Islet of Langerhans (tissue), 1 donor: ENCODE measurements around the gene PDE3A.

Experiments used
- FAIRE-seq: peaks from one replicate; lab custom pipeline; 2011; peaks lifted over from hg19 to GRCh38; lab: Jason Lieb, UNC

Gene PDE3A

DNA sequence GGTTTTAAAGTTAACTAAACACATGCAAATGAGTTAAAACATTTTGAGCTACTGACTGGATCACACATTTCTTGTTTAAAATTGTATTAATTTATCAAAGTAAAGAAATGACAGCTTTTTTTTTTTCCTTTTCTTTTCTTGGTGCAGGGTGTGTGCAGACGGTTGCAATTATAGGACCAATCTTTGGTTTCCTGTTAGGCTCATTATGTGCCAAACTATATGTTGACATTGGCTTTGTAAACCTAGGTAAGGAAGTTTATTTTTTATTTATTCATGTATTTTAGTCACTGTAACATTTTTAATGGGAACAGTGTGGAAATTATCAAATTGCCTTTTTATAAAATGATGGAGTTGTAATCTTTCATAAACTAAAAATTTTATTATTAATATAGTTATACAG is 348.6 kb downstream of the PDE3A start:
- FAIRE-seq: no peak

GRCh38 chr12:20718294-20718693 is 350.0 kb downstream of the PDE3A start:
- FAIRE-seq: no peak

- no peak for FAIRE-seq
Observed at GRCh38 chr12:20722142-20722541, 353.8 kb downstream of the PDE3A start.

DNA sequence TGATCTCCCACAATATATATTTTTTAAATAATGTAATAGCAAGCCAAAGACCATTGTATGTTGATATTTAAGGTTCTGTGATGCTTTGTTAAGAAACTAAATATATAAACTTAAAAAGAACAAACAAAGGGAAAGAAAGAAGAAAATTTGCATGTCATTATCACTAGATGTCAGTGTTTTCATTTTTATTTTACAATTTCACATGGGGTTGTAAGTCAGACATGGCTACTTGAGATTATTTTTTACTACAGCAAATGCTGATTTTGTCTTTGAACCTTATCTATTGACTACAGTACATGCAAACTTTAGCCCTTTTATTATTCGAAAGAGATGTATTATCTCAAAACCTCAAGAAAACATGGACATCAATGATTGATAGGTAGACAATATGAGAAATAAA is 362.9 kb downstream of the PDE3A start:
- FAIRE-seq: no peak
